Dermis blood vessel endothelial cell (primary cell): Measurements from ENCODE around the gene LHFPL3. TPM values are rescaled to one million over a fixed set of nuclear protein-coding genes. Genes with fewer than 3 reads are reported as not detected.
A peak's percentile ranks its signal among the peaks of the same experiment; 100 is the strongest.

Source experiments
- DNase-seq: peaks from one replicate; pipeline ENCODE4 v3.0.0; 2010
- total RNA-seq: library from RNA; depleted of rRNA; stranded (reverse); fragments of >200 nt; gene quantifications from 2 replicates; pipeline ENCODE4 v1.2.3, GENCODE V29; 2014

Gene LHFPL3
- total RNA-seq, 1 donor from 2014 or later = not detected

DNA sequence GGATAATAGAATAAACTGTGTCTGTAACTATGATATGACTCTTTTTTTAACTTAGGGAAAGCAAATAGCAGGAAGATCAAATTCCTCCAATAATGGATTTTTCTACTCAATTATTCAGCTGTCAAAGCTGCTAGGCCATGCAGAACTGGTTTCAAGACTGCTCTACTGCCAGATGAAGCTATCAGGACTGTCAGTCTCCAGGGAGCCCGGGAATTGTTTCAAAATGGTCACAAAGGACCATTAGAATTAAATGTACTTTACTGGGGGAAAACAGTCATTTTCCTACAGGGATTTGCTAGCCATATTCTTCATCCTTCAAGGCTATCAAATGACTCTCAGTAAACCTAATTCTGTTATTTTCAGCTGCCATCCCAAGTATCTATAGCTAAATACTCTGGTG, 276.3 kb downstream of the LHFPL3 start:
- no peak for DNase-seq

GRCh38 chr7:104621321-104621720, 292.9 kb downstream of the LHFPL3 start:
- DNase-seq = no peak

DNA sequence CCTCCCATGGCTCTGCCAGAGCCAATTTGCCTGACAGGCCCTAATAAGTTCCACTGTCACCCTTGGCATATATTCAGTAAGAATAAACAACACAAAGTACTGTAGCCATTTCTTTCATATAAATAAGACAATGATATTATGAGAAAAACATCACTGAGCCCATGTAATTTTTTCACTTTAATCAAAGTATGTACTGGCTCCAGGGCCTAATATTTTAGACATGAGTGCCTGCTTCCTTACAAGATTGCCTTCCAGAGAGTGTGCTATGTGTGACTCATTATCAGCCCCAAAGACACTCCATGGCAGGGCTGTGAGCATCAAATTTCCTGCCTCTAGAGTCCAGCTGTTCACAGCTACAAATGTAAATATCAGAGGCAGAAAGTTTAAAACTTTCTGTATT, 297.6 kb downstream of the LHFPL3 start:
- DNase-seq = no peak

DNA sequence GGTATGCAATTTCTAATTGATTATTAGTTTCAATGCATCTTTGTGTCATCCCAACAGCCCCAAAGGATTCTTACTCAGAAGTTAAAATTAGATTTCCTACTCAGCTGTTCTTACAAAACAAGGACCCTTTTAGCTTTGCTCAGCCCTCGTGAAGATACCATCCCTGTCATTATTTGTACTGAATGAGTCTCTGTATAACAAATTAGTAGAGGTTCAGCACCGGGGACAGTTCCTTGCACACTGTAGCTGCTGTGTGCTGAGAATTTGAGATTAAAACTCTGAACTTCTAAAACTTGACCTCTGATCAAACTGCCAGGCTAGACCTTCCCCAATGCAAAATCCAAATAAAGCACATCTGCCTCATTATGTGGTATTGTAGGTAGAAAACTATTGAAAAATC, 299.1 kb downstream of the LHFPL3 start:
- peak; percentile 60 for DNase-seq

GRCh38 chr7:104628017-104628416, 299.6 kb downstream of the LHFPL3 start:
- DNase-seq = no peak

DNA sequence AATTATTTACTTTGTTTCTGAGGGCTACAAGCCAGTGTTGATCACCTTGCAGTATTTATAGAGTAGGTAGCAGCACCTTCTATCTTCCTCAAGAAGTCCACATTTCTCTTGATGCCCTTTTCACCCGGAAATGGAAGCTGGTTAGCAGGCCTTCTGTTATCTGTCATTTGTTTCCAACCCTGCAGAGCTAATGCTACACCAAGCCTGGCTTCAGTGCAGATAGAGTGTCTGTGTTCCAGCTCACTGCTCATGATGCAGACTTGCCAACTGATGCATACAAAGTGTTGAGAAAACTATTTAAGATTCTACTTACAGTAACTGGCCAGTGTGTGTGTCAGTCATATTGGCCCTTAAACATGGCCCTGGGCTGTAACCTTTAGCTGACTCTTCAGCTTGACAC, 301.0 kb downstream of the LHFPL3 start:
- DNase-seq = no peak

- DNase-seq = no peak
Measured at GRCh38 chr7:104640506-104640905, 312.1 kb downstream of the LHFPL3 start.

GRCh38 chr7:104642560-104642959, 314.2 kb downstream of the LHFPL3 start:
- no peak for DNase-seq

GRCh38 chr7:104643587-104644217, 315.3 kb downstream of the LHFPL3 start:
- peak; percentile 57 for DNase-seq

- no peak for DNase-seq
Measured at GRCh38 chr7:104650991-104651640, 322.7 kb downstream of the LHFPL3 start.

DNA sequence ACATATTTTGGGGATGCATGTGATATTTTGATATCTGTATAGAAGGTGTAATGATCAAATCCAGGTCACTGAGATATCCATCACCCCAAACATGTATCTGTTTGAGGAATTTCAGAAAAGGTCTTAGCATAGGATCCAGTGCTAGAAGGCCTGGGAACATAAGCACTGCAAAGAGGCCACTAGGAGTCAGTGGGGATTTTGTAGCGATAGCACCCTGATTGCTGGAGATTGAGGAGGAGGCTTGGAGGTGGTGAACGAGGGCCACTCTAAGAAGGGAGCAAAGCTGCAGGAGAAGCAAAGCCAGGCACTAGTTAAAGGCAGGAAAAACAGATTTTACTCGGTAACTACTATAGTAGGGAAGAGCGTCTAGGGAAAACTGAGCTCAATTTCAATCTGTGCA, 324.0 kb downstream of the LHFPL3 start:
- no peak for DNase-seq

DNA sequence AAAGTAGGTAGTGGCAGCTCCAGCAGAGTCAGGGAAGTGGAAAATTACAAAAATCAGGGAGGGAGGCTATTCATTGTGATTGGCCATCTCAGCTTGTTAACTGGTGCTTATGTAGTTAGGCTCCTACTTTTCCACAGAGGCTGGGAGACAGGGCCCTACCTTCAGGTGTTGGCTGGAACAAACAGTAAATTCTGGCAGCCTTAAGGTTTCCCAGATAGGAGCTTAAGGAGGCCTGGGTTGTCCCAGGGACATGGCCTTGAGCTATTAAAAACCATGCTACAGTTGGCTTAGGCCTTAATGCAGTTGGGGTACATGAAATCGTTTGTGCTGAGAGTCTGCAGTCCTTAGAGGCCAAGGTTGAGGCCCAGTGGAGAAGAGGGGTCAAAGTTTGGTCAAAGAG, 324.5 kb downstream of the LHFPL3 start:
- no peak for DNase-seq

GRCh38 chr7:104653825-104654401, 325.5 kb downstream of the LHFPL3 start:
- DNase-seq = no peak

DNA sequence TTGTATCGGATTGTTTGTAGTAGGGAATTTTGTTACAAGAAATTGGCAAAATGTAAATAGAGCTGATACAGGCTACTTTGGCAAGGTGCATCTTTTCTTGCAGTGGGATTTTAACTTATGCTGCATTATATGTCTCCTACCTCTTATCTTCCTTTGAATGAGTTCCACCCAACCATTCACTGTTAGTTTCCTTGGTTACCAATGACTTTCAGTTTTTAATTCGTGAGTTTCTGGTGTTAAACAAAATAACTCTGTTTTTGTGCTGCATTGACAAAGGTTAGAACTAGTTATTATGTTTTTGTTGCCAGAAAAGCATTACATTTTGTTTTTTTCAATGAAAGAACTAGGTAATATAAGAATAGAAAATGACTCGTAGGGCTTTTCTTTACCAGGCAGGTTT, 327.2 kb downstream of the LHFPL3 start:
- no peak for DNase-seq

GRCh38 chr7:104656467-104656866, 328.1 kb downstream of the LHFPL3 start:
- DNase-seq = no peak

DNA sequence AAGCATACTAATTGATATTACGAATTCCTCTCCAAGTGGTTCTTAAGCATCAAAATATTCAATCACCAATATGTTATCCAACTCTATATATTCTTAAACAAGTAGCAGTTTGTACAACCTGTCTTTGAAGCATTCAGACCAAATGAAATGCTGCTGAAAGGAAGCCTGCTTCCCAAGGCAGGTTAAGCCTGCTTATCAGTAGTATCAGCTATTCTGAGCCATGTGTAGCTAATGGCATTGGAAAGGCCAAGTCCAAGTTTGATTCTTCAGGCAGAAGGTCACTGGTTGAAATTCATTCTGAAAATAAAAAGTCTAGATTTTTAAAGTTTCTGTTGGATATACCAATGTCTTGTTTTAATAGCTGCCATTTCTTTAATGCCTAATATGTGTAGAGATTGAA, 328.7 kb downstream of the LHFPL3 start:
- no peak for DNase-seq

- DNase-seq = no peak
Measured at GRCh38 chr7:104661575-104661974, 333.2 kb downstream of the LHFPL3 start.

DNA sequence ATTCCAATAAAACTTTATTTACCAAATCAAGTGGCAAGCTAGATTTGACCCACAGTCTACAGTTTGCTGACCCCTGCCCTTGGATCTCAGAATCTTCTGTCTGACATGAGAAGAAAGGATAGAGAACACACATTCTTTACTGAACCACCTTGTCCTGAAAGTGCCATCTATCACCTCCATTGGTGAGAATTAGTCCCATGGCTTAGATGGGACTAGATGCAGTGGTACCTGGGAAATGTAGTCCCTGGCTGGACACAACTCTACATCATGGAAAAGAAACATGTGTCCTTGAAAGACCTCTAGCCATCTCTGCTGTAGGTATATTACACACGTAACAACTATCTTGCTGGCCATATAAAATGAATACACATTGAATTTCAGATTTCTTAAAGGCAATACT, 336.2 kb downstream of the LHFPL3 start:
- DNase-seq = no peak

- DNase-seq = no peak
Measured at GRCh38 chr7:104677587-104677986, 349.2 kb downstream of the LHFPL3 start.

DNA sequence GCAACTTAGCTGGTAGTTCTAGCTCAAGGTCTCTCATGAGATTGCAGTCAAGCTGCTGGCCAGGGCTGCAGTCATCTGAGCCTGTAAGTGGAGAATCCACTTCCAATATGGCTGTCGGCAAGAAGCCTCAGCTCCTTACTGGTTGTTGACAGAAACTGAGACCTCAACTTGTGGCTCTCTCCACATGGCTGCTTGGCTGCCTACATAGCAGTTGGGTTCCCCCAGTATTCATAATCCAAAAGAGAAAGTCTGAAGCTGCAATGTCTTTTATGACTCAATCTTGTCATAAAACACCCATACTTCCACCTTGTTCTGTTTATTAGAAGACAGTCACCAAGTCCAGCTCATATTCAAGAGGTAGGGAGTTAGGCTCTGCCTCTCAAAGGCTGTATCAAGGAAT, 350.7 kb downstream of the LHFPL3 start:
- no peak for DNase-seq

- no peak for DNase-seq
Measured at GRCh38 chr7:104686286-104686685, 357.9 kb downstream of the LHFPL3 start.

DNA sequence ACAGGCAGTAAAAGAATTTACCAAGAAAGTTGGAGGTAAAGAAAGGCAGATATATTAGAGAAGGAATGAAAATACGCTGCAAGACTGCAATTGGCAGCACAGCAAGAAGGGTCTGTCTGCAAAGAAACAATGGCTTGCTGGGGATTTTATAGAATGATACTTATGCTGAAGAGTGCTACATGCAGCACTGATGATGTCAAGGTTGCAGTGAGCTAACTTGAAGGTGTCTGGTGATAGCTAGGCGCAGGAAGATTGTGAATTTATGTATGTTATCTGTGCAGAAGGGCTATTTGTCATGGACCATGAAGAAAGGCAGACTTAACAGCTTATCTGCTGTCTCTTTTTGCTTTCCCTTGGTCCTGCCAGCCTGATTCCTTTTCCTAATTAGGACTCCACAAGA, 366.3 kb downstream of the LHFPL3 start:
- DNase-seq = no peak

DNA sequence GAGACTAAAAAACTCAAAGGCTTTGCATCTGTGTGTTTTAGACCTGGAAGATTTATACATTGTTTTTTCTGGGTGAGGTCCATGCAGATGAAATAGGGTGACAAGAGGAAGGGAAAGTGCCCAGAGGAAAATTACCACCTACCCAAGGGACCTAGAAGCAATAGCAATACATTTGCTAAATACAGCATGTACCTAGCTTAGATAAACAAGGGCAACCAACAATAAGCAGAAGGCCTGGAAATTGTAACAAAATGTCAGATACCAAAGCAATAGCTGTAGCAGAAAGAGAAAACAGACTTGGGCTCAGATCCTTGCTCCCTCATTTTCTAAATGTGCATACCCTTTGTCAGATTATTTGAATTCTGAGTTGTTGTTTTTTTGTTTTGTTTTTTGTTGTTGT, 367.2 kb downstream of the LHFPL3 start:
- DNase-seq = no peak

GRCh38 chr7:104700336-104700735, 371.9 kb downstream of the LHFPL3 start:
- DNase-seq = no peak
